NCI-H1105 (cell line): ENCODE results near the gene PPP1R16B.

Experiments
- DNase-seq: peaks from one replicate; lab custom pipeline; 2025; lab: John Stamatoyannopoulos, UW

The PPP1R16B gene

GRCh38 chr20:38877483-38877882 lies 72.0 kb downstream of the PPP1R16B start:
- no peak for DNase-seq

- DNase-seq = no peak
Measured at GRCh38 chr20:38878866-38879265, 73.4 kb downstream of the PPP1R16B start.

GRCh38 chr20:38880952-38881735 lies 75.6 kb downstream of the PPP1R16B start:
- no peak for DNase-seq

- DNase-seq = no peak
Measured at GRCh38 chr20:38881806-38882440, 76.4 kb downstream of the PPP1R16B start.

- no peak for DNase-seq
Measured at GRCh38 chr20:38882600-38882999, 77.1 kb downstream of the PPP1R16B start.

- no peak for DNase-seq
Measured at GRCh38 chr20:38883081-38883980, 77.8 kb downstream of the PPP1R16B start.

- no peak for DNase-seq
Measured at GRCh38 chr20:38883981-38884733, 78.7 kb downstream of the PPP1R16B start.

GRCh38 chr20:38885357-38885756 lies 79.9 kb downstream of the PPP1R16B start:
- DNase-seq = no peak

GRCh38 chr20:38888059-38888831 lies 82.7 kb downstream of the PPP1R16B start:
- no peak for DNase-seq

GRCh38 chr20:38889050-38889449 lies 83.6 kb downstream of the PPP1R16B start:
- no peak for DNase-seq

- DNase-seq = no peak
Measured at GRCh38 chr20:38889792-38890496, 84.4 kb downstream of the PPP1R16B start.

GRCh38 chr20:38890497-38890818 lies 85.0 kb downstream of the PPP1R16B start:
- DNase-seq = no peak

- no peak for DNase-seq
Measured at GRCh38 chr20:38892091-38892981, 86.8 kb downstream of the PPP1R16B start.

GRCh38 chr20:38893056-38893564 lies 87.6 kb downstream of the PPP1R16B start:
- DNase-seq = no peak

GRCh38 chr20:38893565-38894090 lies 88.1 kb downstream of the PPP1R16B start:
- peak; percentile 70 for DNase-seq

GRCh38 chr20:38894091-38894847 lies 88.8 kb downstream of the PPP1R16B start:
- peak; percentile 68 for DNase-seq

GRCh38 chr20:38895098-38895949 lies 89.8 kb downstream of the PPP1R16B start:
- no peak for DNase-seq
